Osteocyte (in vitro differentiated cells): ENCODE results near the gene NFE2. TPM values are rescaled to one million over a fixed set of nuclear protein-coding genes. Genes with fewer than 3 reads are reported as not detected.

Experiments
- DNase-seq: peaks from one replicate; pipeline ENCODE4 v3.0.0; 2021; ENCODE audit warnings: mixed read lengths; ENCODE audit not compliant: unreplicated experiment; ENCODE audit errors: extremely low spot score
- H3K27ac Mint-ChIP-seq: one replicate; pipeline ENCODE4 v1.8.0; 2021; ENCODE audit warnings: mild to moderate bottlenecking, mixed read lengths; ENCODE audit not compliant: unreplicated experiment
- H3K27me3 Mint-ChIP-seq: one replicate; pipeline ENCODE4 v1.8.0; 2021; ENCODE audit warnings: mixed read lengths; ENCODE audit not compliant: unreplicated experiment
- H3K36me3 Mint-ChIP-seq: one replicate; pipeline ENCODE4 v1.8.0; 2021; ENCODE audit warnings: mixed read lengths; ENCODE audit not compliant: unreplicated experiment
- H3K4me1 Mint-ChIP-seq: one replicate; pipeline ENCODE4 v1.8.0; 2021; ENCODE audit warnings: mixed read lengths; ENCODE audit not compliant: unreplicated experiment
- H3K4me3 Mint-ChIP-seq: one replicate; pipeline ENCODE4 v1.8.0; 2021; ENCODE audit warnings: mild to moderate bottlenecking, moderate library complexity, mixed read lengths; ENCODE audit not compliant: unreplicated experiment
- H3K9me3 Mint-ChIP-seq: one replicate; pipeline ENCODE4 v1.8.0; 2021; ENCODE audit warnings: mixed read lengths; ENCODE audit not compliant: unreplicated experiment
- total RNA-seq: library from RNA; stranded (reverse); gene quantifications from 2 replicates; pipeline ENCODE4 v1.2.1, GENCODE V29; 2021
- TF ChIP-seq, protein P1 (sequence below): fragments of 200-600 bp; sonication (generic); IDR thresholded peaks from 2 replicates; pipeline ENCODE4 v1.5.0; 2021; ENCODE audit warnings: antibody characterized with exemption, mild to moderate bottlenecking, moderate library complexity

NFE2 gene
- total RNA-seq, 1 donor from 2014 or later, result 0.30 TPM

DNA sequence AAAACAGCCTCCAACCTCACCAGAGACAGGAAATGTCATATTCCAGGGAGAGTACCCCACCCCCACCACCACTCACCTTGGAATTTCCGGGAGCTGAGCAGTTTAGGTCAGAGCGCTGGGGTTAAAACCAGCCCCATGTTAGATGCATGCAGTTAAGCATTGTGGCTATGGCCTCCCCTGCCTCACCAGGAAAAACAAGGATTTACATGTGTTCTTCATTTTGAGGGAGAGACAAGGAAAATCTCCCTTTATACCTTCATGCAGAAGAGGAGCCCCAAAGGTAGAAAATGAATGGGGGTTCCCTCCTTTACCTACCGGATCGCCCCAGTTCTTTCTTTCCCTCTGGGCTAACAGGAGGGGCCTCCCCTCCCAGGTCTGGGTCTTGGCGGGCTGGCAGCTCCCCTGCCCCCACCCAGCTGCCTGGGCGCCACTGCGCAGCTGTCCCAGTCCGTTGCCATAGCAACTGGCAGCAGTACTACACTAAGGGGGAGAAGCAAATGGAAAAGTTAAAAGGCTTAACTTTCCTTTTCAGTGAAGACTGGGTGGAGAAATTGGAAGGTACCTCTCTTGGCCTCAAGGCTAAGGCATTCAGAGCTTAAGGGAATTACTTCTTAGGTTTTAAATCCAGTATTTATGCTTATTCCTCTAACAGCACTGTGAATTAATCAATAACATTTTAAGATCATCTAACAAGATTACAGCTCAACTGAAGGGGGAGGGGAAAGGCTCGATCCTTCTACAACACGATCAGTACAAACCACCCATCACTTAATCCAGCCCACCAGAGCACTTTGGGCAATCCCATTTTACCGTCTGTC lies 41.4 kb downstream of the NFE2 start:
- Mint-ChIP-seq H3K36me3 (peaks cover 5% of the 10 kb centered on the region), H3K27me3 (no peaks in the 10 kb centered on the region), H3K27ac (peak overlapping the region; percentile 99), H3K9me3 (no peaks in the 10 kb centered on the region), H3K4me3 (peak overlapping the region; percentile 76), H3K4me1 (peaks cover 59% of the 10 kb centered on the region)
- DNase-seq, result peak; percentile 92
- TF ChIP-seq, protein P1, sequence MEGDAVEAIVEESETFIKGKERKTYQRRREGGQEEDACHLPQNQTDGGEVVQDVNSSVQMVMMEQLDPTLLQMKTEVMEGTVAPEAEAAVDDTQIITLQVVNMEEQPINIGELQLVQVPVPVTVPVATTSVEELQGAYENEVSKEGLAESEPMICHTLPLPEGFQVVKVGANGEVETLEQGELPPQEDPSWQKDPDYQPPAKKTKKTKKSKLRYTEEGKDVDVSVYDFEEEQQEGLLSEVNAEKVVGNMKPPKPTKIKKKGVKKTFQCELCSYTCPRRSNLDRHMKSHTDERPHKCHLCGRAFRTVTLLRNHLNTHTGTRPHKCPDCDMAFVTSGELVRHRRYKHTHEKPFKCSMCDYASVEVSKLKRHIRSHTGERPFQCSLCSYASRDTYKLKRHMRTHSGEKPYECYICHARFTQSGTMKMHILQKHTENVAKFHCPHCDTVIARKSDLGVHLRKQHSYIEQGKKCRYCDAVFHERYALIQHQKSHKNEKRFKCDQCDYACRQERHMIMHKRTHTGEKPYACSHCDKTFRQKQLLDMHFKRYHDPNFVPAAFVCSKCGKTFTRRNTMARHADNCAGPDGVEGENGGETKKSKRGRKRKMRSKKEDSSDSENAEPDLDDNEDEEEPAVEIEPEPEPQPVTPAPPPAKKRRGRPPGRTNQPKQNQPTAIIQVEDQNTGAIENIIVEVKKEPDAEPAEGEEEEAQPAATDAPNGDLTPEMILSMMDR, result no peak

DNA sequence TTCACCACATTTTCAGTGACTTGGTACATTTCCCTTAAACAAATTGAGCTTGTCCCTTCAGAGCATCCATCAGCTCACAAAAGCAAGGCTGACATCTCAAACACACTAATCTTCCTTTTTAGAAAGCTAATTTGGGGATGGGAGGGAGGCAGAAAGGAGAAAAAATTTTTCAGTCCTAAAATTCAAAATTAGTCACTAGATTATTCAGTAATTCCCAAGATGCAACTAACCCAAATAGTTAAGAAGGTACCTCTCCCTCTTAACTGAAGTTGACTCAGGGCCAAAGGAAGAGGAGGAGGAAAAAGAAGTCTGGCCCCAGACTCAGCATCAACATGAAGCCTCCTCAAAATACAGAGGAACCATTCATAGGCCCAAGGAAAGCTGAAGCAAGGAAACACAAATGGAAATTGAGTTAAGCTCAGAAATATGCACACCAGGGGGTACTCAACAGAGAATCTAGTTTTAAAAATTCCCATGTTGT lies 42.6 kb downstream of the NFE2 start:
- peaks cover 59% of the 10 kb centered on the region for H3K4me1 Mint-ChIP-seq
- peak overlapping the region; percentile 99 for H3K27ac Mint-ChIP-seq
- DNase-seq, result no peak
- peaks cover 5% of the 10 kb centered on the region for H3K36me3 Mint-ChIP-seq
- peak overlapping the region; percentile 76 for H3K4me3 Mint-ChIP-seq
- H3K9me3 Mint-ChIP-seq, result no peaks in the 10 kb centered on the region
- no peaks in the 10 kb centered on the region for H3K27me3 Mint-ChIP-seq
- TF ChIP-seq, protein P1, result no peak

DNA sequence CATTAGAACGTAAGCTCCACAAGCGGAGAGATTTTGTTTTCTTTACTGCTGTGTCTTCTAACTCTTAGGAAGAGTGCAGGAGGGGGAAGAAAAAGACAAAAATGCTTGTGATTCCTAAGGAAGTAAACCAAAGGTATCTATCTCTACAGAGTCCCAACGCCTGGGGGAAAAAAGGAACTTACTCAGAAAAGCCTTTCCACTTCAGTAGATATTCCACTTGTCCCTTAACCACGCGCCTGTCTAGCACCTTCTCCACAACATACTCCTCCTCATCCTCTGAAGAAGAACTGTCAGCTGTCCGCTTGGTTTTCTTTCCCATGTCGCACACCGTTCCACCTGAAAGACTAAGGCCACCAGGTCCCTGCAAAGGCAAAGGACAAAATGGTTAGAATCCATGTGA lies 43.5 kb downstream of the NFE2 start:
- no peak for DNase-seq
- Mint-ChIP-seq H3K36me3 (peaks cover 6% of the 10 kb centered on the region), H3K4me3 (peak overlapping the region; percentile 26)

DNA sequence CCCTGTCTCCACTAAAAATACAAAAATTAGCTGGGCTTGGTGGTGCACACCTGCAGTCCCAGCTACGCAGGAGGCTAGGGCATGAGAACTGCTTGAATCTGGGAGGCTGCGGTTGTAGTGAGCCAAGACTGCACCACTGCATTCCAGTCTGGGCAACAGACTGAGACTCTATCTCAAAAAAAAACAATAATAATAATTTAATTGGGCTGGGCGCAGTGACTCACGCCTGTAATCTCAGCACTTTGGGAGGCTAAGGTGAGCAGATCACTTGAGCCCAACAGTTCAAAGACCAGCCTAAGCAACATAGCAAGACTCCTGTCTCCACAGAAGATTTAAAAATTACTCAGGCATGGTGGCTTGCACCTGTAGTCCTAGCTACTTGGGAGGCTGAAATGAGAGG lies 47.6 kb downstream of the NFE2 start:
- no peak for DNase-seq
- Mint-ChIP-seq H3K36me3 (peaks cover 22% of the 10 kb centered on the region), H3K9me3 (no peaks in the 10 kb centered on the region)

More for the DNA sequence above, 43.5 kb downstream of the NFE2 start:
- peak overlapping the region; percentile 99 for H3K27ac Mint-ChIP-seq
- H3K4me1 Mint-ChIP-seq, result peaks cover 53% of the 10 kb centered on the region
- TF ChIP-seq, protein P1, result no peak
- no peaks in the 10 kb centered on the region for H3K27me3 Mint-ChIP-seq
- no peaks in the 10 kb centered on the region for H3K9me3 Mint-ChIP-seq

More for the DNA sequence above, 47.6 kb downstream of the NFE2 start:
- no peak overlapping the region for H3K4me3 Mint-ChIP-seq
- peaks cover 16% of the 10 kb centered on the region for H3K4me1 Mint-ChIP-seq
- TF ChIP-seq, protein P1, result no peak
- no peak overlapping the region for H3K27ac Mint-ChIP-seq
- H3K27me3 Mint-ChIP-seq, result no peaks in the 10 kb centered on the region
